GM18499 (cell line): Measurements from ENCODE around the gene RBBP8NL.

Experiments used
- ATAC-seq: cut with Tn5 transposase; IDR thresholded peaks from one replicate; pipeline ENCODE4 v1.9.1; 2021; ENCODE audit warnings: moderate number of reproducible peaks; ENCODE audit not compliant: insufficient read depth, unreplicated experiment

The RBBP8NL gene

GRCh38 chr20:62410746-62411478 is 16.4 kb downstream of the RBBP8NL start:
- no peak for ATAC-seq

GRCh38 chr20:62409931-62410745 is 17.2 kb downstream of the RBBP8NL start:
- no peak for ATAC-seq

GRCh38 chr20:62409086-62409853 is 18.1 kb downstream of the RBBP8NL start:
- no peak for ATAC-seq

- no peak for ATAC-seq
Observed at GRCh38 chr20:62408640-62409039, 18.7 kb downstream of the RBBP8NL start.

- ATAC-seq, result no peak
Observed at GRCh38 chr20:62408055-62408454, 19.3 kb downstream of the RBBP8NL start.

- peak; percentile 53 for ATAC-seq
Observed at GRCh38 chr20:62407221-62407992, 19.9 kb downstream of the RBBP8NL start, which contains the start of gene CABLES2. CABLES2 (minus strand) TSS chr20:62407285; CDS start chr20:62407276, 9 bp downstream.

- peak; percentile 7 for ATAC-seq
Observed at GRCh38 chr20:62406635-62407176, 20.6 kb downstream of the RBBP8NL start.

GRCh38 chr20:62405981-62406513 is 21.3 kb downstream of the RBBP8NL start:
- no peak for ATAC-seq

- no peak for ATAC-seq
Observed at GRCh38 chr20:62405108-62405980, 22.0 kb downstream of the RBBP8NL start.

GRCh38 chr20:62404761-62405107 is 22.6 kb downstream of the RBBP8NL start:
- ATAC-seq, result no peak

GRCh38 chr20:62404112-62404665 is 23.1 kb downstream of the RBBP8NL start:
- ATAC-seq, result no peak

- ATAC-seq, result no peak
Observed at GRCh38 chr20:62403331-62403730, 24.0 kb downstream of the RBBP8NL start.

- ATAC-seq, result no peak
Observed at GRCh38 chr20:62402456-62403150, 24.7 kb downstream of the RBBP8NL start.

GRCh38 chr20:62401331-62401779 is 26.0 kb downstream of the RBBP8NL start:
- ATAC-seq, result no peak

- ATAC-seq, result no peak
Observed at GRCh38 chr20:62400541-62400940, 26.8 kb downstream of the RBBP8NL start.

GRCh38 chr20:62400021-62400420 is 27.3 kb downstream of the RBBP8NL start:
- no peak for ATAC-seq

- ATAC-seq, result no peak
Observed at GRCh38 chr20:62398120-62398821, 29.1 kb downstream of the RBBP8NL start.
